HL-60/S4 (cell line): ENCODE data around the gene TEX11.

Source experiments
- in situ Hi-C: fragments of 300-500 bp; cut with MboI; formaldehyde crosslinking; loops from 2 replicates; pipeline ENCODE4 v1.14.3; 2022; ENCODE audit warnings: low sequenced_read_pairs

The TEX11 gene

GRCh38 chrX:70504772-70505450, 403.6 kb downstream of the TEX11 start:
- in situ Hi-C loops: no loop called here

GRCh38 chrX:70500826-70501225, 407.7 kb downstream of the TEX11 start:
- in situ Hi-C loops: no loop called here

- in situ Hi-C loops: no loop called here
Measured at GRCh38 chrX:70498129-70498528, 410.4 kb downstream of the TEX11 start.

GRCh38 chrX:70497026-70497425, 411.5 kb downstream of the TEX11 start:
- in situ Hi-C loops: no loop called here

- in situ Hi-C loops: no loop called here
Measured at GRCh38 chrX:70496491-70496890, 412.0 kb downstream of the TEX11 start.

GRCh38 chrX:70494441-70494840, 414.1 kb downstream of the TEX11 start:
- in situ Hi-C loops: no loop called here

GRCh38 chrX:70488856-70489255, 419.7 kb downstream of the TEX11 start:
- in situ Hi-C loops: no loop called here

GRCh38 chrX:70485466-70485865, 423.0 kb downstream of the TEX11 start:
- in situ Hi-C loops: no loop called here

- in situ Hi-C loops: no loop called here
Measured at GRCh38 chrX:70482300-70482699, 426.2 kb downstream of the TEX11 start.

GRCh38 chrX:70481471-70482270, 426.8 kb downstream of the TEX11 start:
- in situ Hi-C loops: no loop called here

- in situ Hi-C loops: no loop called here
Measured at GRCh38 chrX:70480660-70481018, 427.9 kb downstream of the TEX11 start.

- in situ Hi-C loops: no loop called here
Measured at GRCh38 chrX:70479922-70480659, 428.4 kb downstream of the TEX11 start.

GRCh38 chrX:70479247-70479921, 429.1 kb downstream of the TEX11 start:
- in situ Hi-C loops: no loop called here
